Astrocyte (in vitro differentiated cells and primary cell): ENCODE data around the gene KIF1A.

ENCODE experiments used
- EZH2 ChIP-seq: IDR thresholded peaks from 2 replicates; pipeline ENCODE4 v1.6.1; 2012; ENCODE audit warnings: mild to moderate bottlenecking, low read length, inconsistent platforms; ENCODE audit not compliant: insufficient read depth
- TF ChIP-seq, protein P1 (sequence below): IDR thresholded peaks from 2 replicates; pipeline ENCODE4 v1.5.1; 2011; ENCODE audit warnings: low read depth, mild to moderate bottlenecking, inconsistent platforms, low read length, moderate library complexity; ENCODE audit not compliant: insufficient read depth

DNA sequence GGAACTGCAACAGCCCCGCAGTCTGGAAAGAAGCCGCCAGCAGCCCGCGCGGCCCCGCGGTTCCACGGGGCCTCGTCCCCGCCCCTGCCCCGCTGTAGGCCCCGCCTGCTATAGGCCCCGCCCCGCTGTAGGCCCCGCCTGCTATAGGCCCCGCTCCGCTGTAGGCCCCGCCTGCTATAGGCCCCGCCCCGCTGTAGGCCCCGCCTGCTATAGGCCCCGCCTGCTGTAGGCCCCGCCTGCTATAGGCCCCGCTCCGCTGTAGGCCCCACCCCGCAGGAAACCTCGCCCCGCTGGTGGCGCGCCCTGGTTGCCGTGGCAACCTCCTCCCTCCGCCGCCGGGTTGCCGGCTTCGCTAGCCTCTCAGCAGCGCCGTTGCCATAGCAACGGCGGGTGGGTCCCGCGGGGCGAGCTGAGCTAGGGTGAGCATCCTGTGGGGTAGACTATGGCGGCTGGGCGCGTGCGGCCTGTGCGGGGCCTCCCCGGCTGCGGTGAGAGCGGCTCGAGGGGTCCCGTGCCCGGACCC is 12.2 kb upstream of the KIF1A start:
- TF ChIP-seq EZH2 = no peak
- TF ChIP-seq, protein P1, sequence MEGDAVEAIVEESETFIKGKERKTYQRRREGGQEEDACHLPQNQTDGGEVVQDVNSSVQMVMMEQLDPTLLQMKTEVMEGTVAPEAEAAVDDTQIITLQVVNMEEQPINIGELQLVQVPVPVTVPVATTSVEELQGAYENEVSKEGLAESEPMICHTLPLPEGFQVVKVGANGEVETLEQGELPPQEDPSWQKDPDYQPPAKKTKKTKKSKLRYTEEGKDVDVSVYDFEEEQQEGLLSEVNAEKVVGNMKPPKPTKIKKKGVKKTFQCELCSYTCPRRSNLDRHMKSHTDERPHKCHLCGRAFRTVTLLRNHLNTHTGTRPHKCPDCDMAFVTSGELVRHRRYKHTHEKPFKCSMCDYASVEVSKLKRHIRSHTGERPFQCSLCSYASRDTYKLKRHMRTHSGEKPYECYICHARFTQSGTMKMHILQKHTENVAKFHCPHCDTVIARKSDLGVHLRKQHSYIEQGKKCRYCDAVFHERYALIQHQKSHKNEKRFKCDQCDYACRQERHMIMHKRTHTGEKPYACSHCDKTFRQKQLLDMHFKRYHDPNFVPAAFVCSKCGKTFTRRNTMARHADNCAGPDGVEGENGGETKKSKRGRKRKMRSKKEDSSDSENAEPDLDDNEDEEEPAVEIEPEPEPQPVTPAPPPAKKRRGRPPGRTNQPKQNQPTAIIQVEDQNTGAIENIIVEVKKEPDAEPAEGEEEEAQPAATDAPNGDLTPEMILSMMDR = no peak
